ENCODE measurements around the gene CARD11.

DNA sequence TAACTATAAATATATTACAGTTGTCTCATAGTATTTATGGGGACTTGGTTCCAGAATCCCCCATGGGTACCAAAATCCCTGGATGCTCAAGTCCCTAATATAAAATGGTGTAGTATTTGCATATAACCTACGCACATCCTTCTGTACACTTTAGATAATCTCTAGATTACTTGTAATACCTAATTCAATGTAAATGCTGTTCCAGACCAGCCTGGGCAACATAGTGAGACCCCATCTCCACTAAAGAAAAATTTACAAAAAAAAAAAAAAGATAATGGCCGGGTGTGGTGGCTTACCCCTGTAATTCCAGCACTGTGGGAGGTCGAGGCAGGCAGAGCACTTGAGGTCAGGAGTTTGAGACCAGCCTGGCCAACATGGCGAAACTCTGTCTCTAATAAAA, 182.2 kb downstream of the CARD11 start:
- TF ChIP-seq, protein P1, sequence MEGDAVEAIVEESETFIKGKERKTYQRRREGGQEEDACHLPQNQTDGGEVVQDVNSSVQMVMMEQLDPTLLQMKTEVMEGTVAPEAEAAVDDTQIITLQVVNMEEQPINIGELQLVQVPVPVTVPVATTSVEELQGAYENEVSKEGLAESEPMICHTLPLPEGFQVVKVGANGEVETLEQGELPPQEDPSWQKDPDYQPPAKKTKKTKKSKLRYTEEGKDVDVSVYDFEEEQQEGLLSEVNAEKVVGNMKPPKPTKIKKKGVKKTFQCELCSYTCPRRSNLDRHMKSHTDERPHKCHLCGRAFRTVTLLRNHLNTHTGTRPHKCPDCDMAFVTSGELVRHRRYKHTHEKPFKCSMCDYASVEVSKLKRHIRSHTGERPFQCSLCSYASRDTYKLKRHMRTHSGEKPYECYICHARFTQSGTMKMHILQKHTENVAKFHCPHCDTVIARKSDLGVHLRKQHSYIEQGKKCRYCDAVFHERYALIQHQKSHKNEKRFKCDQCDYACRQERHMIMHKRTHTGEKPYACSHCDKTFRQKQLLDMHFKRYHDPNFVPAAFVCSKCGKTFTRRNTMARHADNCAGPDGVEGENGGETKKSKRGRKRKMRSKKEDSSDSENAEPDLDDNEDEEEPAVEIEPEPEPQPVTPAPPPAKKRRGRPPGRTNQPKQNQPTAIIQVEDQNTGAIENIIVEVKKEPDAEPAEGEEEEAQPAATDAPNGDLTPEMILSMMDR (IDR thresholded peaks at IDR 0.05; ENCODE audit: insufficient read depth, low read length): no peak
- TF ChIP-seq POLR2AphosphoS5 (IDR thresholded peaks at IDR 0.05; ENCODE audit: low read depth): no peak
- TF ChIP-seq REST (IDR thresholded peaks at IDR 0.05; ENCODE audit: insufficient replicate concordance, low read depth): no peak

All from HL-60 (cell line).